HL-60 (cell line): ENCODE results near the gene AQP1.

Experiments
- DNase-seq, 2 experiments: peaks; one replicate each; pipeline ENCODE4 v3.0.0-alpha.2; 2010 to 2020; ENCODE audit warnings: low read depth in 1 of 2, low spot score in 1 of 2
- H3K27ac ChIP-seq: fragments of 250-450 bp; sonication (Bioruptor Pico); replicated peaks from 2 replicates; pipeline ENCODE4 v1.5.1; 2020; ENCODE audit warnings: mild to moderate bottlenecking, moderate library complexity
- H3K27me3 ChIP-seq: fragments of 250-450 bp; sonication (Bioruptor Pico); 2 replicates; pipeline ENCODE4 v1.5.1; 2021; ENCODE audit warnings: mild to moderate bottlenecking, moderate library complexity; ENCODE audit not compliant: insufficient read depth, poor library complexity, severe bottlenecking
- H3K4me3 ChIP-seq: replicated peaks from 2 replicates; pipeline ENCODE4 v1.5.1; 2011; ENCODE audit warnings: mild to moderate bottlenecking, control low read depth, low read length; ENCODE audit not compliant: insufficient read depth
- GABPA ChIP-seq: IDR thresholded peaks from 2 replicates; pipeline ENCODE4 v1.6.1; 2012; ENCODE audit warnings: low read depth
- POLR2AphosphoS5 ChIP-seq: IDR thresholded peaks from 2 replicates; pipeline ENCODE4 v1.6.1; 2012; ENCODE audit warnings: low read depth
- SPI1 ChIP-seq: IDR thresholded peaks from 2 replicates; pipeline ENCODE4 v1.6.1; 2012; ENCODE audit warnings: low read depth, mild to moderate bottlenecking, borderline replicate concordance
- TF ChIP-seq, protein P1 (sequence below): IDR thresholded peaks from one replicate; pipeline ENCODE4 v1.5.1; 2011; ENCODE audit warnings: low read length, control low read depth, inconsistent platforms; ENCODE audit not compliant: insufficient read depth
- TF ChIP-seq, protein P2 (sequence below): IDR thresholded peaks from 2 replicates; pipeline ENCODE4 v1.6.1; 2012; ENCODE audit warnings: low read depth; ENCODE audit not compliant: insufficient replicate concordance

The AQP1 gene

DNA sequence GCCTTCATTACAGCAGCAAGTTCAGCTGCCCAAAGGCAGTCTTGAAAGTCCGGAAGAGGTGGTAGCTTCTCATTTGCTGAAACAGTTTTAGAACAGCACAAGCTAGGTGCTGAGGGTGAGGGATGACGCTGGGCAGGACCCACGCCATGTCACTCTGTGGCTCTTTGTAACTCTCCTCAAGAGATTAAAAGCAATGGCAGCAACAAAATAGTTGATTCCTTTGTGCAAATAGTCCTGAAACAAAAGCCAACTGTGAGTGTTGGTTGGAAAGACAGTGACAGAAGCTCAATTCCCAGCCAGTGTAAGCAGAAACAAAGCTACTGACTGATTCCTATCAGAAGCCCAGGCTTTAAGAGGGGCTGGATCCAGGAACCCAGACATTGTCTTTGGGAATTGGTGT lies 47.6 kb upstream of the AQP1 start:
- TF ChIP-seq GABPA (no peak), SPI1 (no peak)
- TF ChIP-seq, protein P1, sequence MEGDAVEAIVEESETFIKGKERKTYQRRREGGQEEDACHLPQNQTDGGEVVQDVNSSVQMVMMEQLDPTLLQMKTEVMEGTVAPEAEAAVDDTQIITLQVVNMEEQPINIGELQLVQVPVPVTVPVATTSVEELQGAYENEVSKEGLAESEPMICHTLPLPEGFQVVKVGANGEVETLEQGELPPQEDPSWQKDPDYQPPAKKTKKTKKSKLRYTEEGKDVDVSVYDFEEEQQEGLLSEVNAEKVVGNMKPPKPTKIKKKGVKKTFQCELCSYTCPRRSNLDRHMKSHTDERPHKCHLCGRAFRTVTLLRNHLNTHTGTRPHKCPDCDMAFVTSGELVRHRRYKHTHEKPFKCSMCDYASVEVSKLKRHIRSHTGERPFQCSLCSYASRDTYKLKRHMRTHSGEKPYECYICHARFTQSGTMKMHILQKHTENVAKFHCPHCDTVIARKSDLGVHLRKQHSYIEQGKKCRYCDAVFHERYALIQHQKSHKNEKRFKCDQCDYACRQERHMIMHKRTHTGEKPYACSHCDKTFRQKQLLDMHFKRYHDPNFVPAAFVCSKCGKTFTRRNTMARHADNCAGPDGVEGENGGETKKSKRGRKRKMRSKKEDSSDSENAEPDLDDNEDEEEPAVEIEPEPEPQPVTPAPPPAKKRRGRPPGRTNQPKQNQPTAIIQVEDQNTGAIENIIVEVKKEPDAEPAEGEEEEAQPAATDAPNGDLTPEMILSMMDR = no peak
- H3K27me3 ChIP-seq = no peaks in the 10 kb centered on the region
- no peak overlapping the region for H3K4me3 ChIP-seq
- no peak for DNase-seq
- no peak overlapping the region for H3K27ac ChIP-seq

- no peaks in the 10 kb centered on the region for H3K27me3 ChIP-seq
- TF ChIP-seq POLR2AphosphoS5 = no peak
- TF ChIP-seq SPI1 = no peak
- TF ChIP-seq, protein P1 = no peak
- TF ChIP-seq GABPA = no peak
- TF ChIP-seq, protein P2, sequence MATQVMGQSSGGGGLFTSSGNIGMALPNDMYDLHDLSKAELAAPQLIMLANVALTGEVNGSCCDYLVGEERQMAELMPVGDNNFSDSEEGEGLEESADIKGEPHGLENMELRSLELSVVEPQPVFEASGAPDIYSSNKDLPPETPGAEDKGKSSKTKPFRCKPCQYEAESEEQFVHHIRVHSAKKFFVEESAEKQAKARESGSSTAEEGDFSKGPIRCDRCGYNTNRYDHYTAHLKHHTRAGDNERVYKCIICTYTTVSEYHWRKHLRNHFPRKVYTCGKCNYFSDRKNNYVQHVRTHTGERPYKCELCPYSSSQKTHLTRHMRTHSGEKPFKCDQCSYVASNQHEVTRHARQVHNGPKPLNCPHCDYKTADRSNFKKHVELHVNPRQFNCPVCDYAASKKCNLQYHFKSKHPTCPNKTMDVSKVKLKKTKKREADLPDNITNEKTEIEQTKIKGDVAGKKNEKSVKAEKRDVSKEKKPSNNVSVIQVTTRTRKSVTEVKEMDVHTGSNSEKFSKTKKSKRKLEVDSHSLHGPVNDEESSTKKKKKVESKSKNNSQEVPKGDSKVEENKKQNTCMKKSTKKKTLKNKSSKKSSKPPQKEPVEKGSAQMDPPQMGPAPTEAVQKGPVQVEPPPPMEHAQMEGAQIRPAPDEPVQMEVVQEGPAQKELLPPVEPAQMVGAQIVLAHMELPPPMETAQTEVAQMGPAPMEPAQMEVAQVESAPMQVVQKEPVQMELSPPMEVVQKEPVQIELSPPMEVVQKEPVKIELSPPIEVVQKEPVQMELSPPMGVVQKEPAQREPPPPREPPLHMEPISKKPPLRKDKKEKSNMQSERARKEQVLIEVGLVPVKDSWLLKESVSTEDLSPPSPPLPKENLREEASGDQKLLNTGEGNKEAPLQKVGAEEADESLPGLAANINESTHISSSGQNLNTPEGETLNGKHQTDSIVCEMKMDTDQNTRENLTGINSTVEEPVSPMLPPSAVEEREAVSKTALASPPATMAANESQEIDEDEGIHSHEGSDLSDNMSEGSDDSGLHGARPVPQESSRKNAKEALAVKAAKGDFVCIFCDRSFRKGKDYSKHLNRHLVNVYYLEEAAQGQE = no peak
- no peak overlapping the region for H3K4me3 ChIP-seq
- no peak for DNase-seq
- no peak overlapping the region for H3K27ac ChIP-seq
These were observed 46.6 kb upstream of the AQP1 start for GRCh38 chr7:30865076-30865475.

DNA sequence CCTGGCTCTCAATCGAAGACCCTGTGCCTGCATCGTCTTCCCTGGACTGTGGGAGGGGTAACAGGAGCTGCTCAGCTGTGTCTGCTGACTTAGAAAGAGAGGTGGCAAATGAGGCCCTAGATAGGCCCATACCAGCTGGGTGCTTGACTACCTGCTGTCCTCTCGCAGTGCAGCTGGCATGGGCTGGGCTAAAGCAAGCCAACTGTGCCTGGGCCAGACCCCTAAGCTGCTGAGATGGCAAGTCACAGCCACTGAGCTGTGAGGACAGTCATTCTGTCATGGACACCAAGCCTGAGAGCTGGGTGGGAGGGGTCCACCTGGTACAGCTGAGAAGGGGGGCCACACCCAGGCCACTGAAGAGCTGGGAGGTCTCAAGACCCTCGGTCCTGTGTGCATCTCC lies 45.8 kb upstream of the AQP1 start:
- Histone ChIP-seq H3K27me3 (no peaks in the 10 kb centered on the region), H3K27ac (no peak overlapping the region), H3K4me3 (no peak overlapping the region)
- no peak for DNase-seq
- TF ChIP-seq GABPA (no peak), POLR2AphosphoS5 (no peak), SPI1 (no peak)
- TF ChIP-seq, protein P2 = no peak
- TF ChIP-seq, protein P1 = no peak

GRCh38 chr7:30866939-30867338 lies 44.7 kb upstream of the AQP1 start:
- no peak for DNase-seq
- Histone ChIP-seq H3K27me3 (no peaks in the 10 kb centered on the region), H3K27ac (no peak overlapping the region), H3K4me3 (no peak overlapping the region)
- TF ChIP-seq SPI1 (no peak), GABPA (no peak), POLR2AphosphoS5 (no peak)
- TF ChIP-seq, protein P2 = no peak
- TF ChIP-seq, protein P1 = no peak
